Measurements from ENCODE around the gene BAK1.

The BAK1 gene

GRCh38 chr6:33579828-33580714 is at the start of gene BAK1:
Gene BAK1 (minus strand): TSS chr6:33580276. CDS start chr6:33577604, 2,672 bp downstream.
- DNase-seq (ENCODE audit: low read depth) = peak; percentile 59

- no peak for DNase-seq (ENCODE audit: low read depth)
These were observed 48.4 kb upstream of the BAK1 start for GRCh38 chr6:33628401-33628964.

- no peak for DNase-seq (ENCODE audit: low read depth)
These were observed 47.8 kb upstream of the BAK1 start for GRCh38 chr6:33627876-33628275.

GRCh38 chr6:33624856-33625255 is 44.8 kb upstream of the BAK1 start:
- no peak for DNase-seq (ENCODE audit: low read depth)

GRCh38 chr6:33623895-33624381 is 43.9 kb upstream of the BAK1 start:
- DNase-seq (ENCODE audit: low read depth) = no peak

DNA sequence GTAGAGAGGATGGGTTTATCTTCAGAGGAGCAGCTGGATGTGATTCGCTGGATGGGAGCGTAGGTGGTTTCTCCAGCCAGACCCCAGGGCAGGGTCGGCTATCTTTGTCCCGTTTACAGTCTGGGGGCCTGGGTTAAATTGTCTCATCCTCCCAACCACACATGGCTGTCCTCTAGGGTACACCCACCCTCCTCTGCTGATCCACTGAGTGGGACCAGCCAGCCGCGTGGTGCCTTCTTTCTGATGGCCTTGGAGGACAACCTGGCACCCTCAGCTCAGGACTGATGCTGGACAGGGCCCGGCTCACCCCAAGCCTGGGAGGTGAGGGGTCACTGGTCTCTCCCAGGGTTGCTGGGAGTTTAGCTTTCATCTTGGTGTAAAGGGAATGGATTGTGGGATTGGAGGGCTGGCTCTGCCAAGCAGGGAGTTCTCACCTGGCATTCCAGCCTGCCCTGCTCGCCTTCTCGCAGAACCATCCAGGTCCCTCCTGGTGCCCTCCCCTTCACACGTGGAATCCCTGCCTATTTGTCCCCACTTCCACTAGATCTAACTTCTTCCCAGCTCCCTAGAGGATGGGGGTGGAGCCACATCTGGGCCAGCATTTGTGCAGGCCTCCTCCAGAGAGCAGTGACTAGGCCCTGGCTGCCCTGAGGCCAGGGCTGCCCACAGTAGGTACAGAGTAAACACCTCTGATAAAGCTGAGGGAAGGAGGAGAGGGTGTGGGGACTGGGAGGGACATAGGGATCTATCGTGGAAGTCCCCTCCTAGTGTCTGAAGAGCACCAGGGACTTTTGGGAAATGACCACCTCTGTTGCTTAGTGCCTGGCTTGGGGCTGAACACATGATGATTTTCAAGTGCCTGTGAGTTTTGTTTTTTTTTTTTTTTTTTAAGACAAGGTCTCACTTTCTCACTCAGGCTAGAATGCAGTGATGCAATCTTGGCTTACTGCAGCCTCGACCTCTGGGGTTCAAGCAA is 42.7 kb upstream of the BAK1 start:
- no peak for DNase-seq (ENCODE audit: low read depth)

DNA sequence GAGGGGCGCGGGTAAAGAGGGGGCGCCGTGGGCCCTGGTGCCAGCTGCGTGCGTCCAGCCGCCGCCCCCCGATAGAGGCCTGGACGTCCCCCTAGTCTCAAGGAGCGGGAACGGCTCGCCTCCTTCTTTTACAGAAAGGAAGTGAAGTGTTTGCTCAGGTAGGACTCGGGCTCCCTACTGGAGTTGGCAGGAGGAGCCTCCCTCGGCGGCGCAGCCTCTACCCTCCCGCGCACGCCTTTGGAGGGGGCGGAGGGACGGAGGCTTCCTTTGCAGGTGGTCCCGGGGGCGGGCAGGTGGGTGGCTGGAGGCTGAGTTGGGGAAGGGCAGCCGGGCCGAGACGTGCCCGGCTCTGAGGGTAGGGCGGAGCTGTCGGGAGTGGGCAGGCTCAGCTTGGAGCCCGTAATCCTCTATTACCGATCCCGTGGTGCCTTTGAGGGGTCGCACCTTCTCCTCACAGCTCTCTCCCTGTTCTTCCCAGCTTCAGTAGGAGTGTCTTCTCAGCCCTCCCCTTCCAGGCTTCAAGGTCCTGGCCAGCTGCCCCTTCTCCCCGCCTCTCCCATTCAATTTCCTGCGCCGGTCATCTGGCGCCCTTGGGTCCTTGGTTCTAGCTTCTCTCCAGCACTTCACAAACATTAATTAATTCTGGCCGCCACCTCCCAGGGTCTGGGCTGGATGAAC is 41.8 kb upstream of the BAK1 start:
- DNase-seq (ENCODE audit: low read depth) = no peak

- DNase-seq (ENCODE audit: low read depth) = no peak
These were observed 41.0 kb upstream of the BAK1 start, which contains the start of gene ITPR3 for GRCh38 chr6:33620856-33621710. Gene ITPR3 (plus strand): TSS chr6:33621322. CDS start chr6:33621603, 281 bp downstream.

- no peak for DNase-seq (ENCODE audit: low read depth)
These were observed 40.2 kb upstream of the BAK1 start for GRCh38 chr6:33620158-33620855.

DNA sequence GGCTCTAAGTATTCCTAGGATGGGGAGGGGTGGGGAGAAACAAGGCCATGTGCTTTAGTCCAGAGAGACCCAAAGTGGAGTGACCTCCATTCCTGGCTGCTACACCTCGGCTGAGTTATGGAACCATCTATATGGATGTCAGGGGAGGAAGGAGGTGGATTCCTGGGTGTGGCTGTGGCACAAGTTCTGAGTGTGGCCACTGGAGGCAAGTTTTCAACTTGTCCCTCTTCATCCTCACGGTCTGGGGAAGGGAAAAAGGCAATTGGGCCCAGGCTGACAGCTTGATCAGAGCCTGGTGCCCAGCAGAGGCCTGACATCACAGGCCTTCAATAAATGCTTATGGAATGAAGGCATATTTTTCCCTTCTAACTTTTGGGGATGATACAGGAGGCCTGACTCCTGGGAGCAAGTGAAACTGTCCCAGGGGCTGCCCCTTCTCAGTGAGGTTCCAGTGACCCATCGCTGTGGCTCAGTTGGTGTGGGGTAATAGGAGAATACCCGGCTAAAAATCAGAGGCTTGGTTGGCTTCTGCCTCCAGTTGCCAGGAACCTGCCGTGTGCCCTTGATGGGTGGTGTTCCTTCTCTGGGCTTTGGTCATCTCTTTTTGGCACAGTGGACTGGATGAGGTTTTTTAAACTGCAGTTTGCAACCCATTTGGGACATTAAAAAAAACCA is 39.2 kb upstream of the BAK1 start:
- no peak for DNase-seq (ENCODE audit: low read depth)

GRCh38 chr6:33616913-33617312 is 36.8 kb upstream of the BAK1 start:
- DNase-seq (ENCODE audit: low read depth) = no peak

GRCh38 chr6:33616113-33616512 is 36.0 kb upstream of the BAK1 start:
- no peak for DNase-seq (ENCODE audit: low read depth)

DNA sequence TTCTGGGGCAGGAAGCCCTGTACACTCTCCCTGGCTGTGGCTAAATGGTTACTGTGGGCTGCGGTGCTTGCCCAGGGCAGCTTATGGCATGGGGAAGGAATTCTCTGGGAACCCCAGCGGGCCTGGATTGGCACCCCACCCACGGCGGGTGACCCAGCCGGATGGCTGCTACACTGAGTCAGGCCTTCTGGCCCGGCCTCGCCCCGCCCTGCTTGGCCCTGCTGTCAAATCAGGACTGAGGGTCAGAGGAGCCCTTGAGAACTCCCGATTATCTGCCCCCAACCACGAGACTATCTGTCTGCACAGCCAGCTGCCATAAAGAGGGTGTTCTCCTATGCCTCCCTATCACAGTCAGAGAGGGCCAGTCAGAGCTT is 33.7 kb upstream of the BAK1 start:
- no peak for DNase-seq (ENCODE audit: low read depth)

- no peak for DNase-seq (ENCODE audit: low read depth)
These were observed 33.2 kb upstream of the BAK1 start for GRCh38 chr6:33613146-33613794.

GRCh38 chr6:33610779-33611732 is 31.0 kb upstream of the BAK1 start:
- DNase-seq (ENCODE audit: low read depth) = no peak

- DNase-seq (ENCODE audit: low read depth) = no peak
These were observed 30.0 kb upstream of the BAK1 start for GRCh38 chr6:33610067-33610466.

- DNase-seq (ENCODE audit: low read depth) = no peak
These were observed 29.5 kb upstream of the BAK1 start for GRCh38 chr6:33609528-33609927.

DNA sequence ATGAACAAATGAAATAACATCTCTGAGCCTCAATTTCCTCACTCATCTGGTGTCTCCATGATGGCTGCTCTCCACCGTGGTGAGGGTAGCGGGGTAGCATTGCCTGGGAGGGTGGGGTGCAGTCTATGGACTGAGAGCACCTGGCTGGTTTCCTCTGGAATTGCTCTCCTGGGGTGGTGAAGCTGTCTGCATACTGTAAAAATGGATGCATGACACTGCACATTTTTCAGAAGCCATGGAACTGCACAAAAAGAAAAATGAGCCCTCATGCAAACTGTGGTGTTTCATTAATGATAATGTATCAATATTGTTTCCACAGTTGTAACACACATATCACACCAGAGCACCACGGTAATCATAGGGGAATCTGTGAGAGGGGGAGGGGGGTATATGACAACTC is 28.9 kb upstream of the BAK1 start:
- no peak for DNase-seq (ENCODE audit: low read depth)

All from non-pigmented ciliary epithelial cell (primary cell).